Testis (tissue), 3 donors: ENCODE results near the gene RSAD1. TPM values are rescaled to one million over a fixed set of nuclear protein-coding genes. Genes with fewer than 3 reads are reported as not detected.

Experiments
- DNase-seq: peaks from one replicate; pipeline ENCODE4 v3.0.0-alpha.2; 2019
- H3K27ac ChIP-seq, 2 donors: fragments of 200-600 bp; sonication (generic); one replicate each; pipeline ENCODE4 v1.5.1; 2019
- H3K27me3 ChIP-seq: fragments of 200-600 bp; sonication (generic); one replicate; pipeline ENCODE4 v1.5.1; 2019
- H3K36me3 ChIP-seq: fragments of 200-600 bp; sonication (generic); one replicate; pipeline ENCODE4 v1.5.1; 2017; ENCODE audit warnings: low read depth; ENCODE audit errors: missing control alignments
- H3K4me1 ChIP-seq: fragments of 200-600 bp; sonication (generic); one replicate; pipeline ENCODE4 v1.5.1; 2019
- H3K4me3 ChIP-seq, 2 donors: fragments of 200-600 bp; sonication (generic); one replicate each; pipeline ENCODE4 v1.5.1; 2017 to 2019
- H3K9me3 ChIP-seq: fragments of 200-600 bp; sonication (generic); one replicate; pipeline ENCODE4 v1.5.1; 2017
- POLR2A ChIP-seq: fragments of 450-650 bp; IDR thresholded peaks from one replicate; pipeline ENCODE4 v1.6.1; 2017; ENCODE audit warnings: antibody characterized with exemption, mild to moderate bottlenecking, moderate library complexity
- WGBS, 2 donors: methylation state at CpG; one replicate each; pipeline ENCODE4 v1.1.5; 2018; 5-methylcytosine and 5-hydroxymethylcytosine counted together
- intact Hi-C: fragments of 100-400 bp; cut with DNase I; formaldehyde crosslinking; loops from one replicate; pipeline ENCODE4 v1.15.1; 2023; ENCODE audit warnings: low total_unique reads
- polyA plus RNA-seq: library from polyadenylated mRNA; stranded (reverse); fragments of 350-450 nt; fragmentation: Illumina TruSeq; extraction: RNeasy Lipid Tissue Mini Kit (QIAGEN cat#74804); gene quantifications from one replicate; pipeline ENCODE4 v1.2.3, GENCODE V29; 2014; ENCODE audit warnings: low read depth, low replicate concordance; ENCODE audit not compliant: insufficient read depth
- total RNA-seq, 2 donors: library from RNA; depleted of rRNA; stranded (reverse); fragments of >200 nt; gene quantifications; one replicate each; pipeline ENCODE4 v1.2.3, GENCODE V29; 2016
- TF ChIP-seq, protein P1 (sequence below), 3 experiments: fragments of 450-650 bp in 2 of 3; fragments of 200-600 bp in 1 of 3; sonication (generic) in 1 of 3; IDR thresholded peaks; one replicate each; pipeline ENCODE4 v1.5.1; 2016 to 2019; ENCODE audit warnings: antibody characterized with exemption in 3 of 3, mild to moderate bottlenecking in 2 of 3, moderate library complexity in 1 of 3

Gene RSAD1
- total and polyA plus RNA-seq, 3 donors from 2014 or later = 25.3 to 38.0 (median 35.7) TPM

DNA sequence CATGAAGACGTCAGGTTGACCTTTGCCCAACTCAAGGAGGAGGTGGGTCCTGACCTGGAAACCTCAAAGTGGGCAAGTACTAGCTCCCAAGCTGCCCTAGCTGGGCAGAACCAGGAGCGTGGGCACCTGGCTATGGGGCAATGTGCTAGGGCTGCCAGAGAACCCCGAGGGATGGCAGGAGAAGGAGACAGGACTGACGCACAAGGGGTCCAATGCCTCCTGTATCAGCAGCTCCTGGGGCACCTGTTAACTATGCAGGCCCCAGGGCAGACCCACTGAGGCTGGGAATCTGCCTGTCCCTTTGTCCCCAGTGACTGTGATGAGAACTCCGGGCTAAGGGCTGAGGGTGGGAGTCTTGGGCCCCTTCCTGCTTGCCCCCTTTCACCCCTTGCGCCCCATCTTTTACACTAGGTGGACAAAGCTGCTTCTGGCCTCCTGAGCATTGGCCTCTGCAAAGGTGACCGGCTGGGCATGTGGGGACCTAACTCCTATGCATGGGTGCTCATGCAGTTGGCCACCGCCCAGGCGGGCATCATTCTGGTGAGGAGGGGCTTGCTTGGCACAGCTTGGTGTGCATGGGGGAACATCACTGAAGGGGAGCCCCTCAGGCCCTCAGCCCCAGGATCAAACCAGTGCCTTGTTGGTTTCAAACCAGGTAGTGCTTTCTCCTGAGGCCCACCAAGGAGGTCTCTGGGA, 17.7 kb upstream of the RSAD1 start:
- H3K27me3 ChIP-seq = no peaks in the 10 kb centered on the region
- TF ChIP-seq, protein P1, sequence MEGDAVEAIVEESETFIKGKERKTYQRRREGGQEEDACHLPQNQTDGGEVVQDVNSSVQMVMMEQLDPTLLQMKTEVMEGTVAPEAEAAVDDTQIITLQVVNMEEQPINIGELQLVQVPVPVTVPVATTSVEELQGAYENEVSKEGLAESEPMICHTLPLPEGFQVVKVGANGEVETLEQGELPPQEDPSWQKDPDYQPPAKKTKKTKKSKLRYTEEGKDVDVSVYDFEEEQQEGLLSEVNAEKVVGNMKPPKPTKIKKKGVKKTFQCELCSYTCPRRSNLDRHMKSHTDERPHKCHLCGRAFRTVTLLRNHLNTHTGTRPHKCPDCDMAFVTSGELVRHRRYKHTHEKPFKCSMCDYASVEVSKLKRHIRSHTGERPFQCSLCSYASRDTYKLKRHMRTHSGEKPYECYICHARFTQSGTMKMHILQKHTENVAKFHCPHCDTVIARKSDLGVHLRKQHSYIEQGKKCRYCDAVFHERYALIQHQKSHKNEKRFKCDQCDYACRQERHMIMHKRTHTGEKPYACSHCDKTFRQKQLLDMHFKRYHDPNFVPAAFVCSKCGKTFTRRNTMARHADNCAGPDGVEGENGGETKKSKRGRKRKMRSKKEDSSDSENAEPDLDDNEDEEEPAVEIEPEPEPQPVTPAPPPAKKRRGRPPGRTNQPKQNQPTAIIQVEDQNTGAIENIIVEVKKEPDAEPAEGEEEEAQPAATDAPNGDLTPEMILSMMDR (IDR thresholded peaks at IDR 0.05) = no peak
- TF ChIP-seq POLR2A = no peak
- intact Hi-C loops = no loop called here
- H3K4me3 ChIP-seq = no peak overlapping the region
- H3K27ac ChIP-seq = no peak overlapping the region
- H3K9me3 ChIP-seq = no peaks in the 10 kb centered on the region
- 91 to 92% methylated on average over 7 to 9 of the region's 9 CpGs for WGBS, 2 donors
- DNase-seq = no peak
- H3K36me3 ChIP-seq = no peaks in the 10 kb centered on the region
- peaks cover 7% of the 10 kb centered on the region for H3K4me1 ChIP-seq

DNA sequence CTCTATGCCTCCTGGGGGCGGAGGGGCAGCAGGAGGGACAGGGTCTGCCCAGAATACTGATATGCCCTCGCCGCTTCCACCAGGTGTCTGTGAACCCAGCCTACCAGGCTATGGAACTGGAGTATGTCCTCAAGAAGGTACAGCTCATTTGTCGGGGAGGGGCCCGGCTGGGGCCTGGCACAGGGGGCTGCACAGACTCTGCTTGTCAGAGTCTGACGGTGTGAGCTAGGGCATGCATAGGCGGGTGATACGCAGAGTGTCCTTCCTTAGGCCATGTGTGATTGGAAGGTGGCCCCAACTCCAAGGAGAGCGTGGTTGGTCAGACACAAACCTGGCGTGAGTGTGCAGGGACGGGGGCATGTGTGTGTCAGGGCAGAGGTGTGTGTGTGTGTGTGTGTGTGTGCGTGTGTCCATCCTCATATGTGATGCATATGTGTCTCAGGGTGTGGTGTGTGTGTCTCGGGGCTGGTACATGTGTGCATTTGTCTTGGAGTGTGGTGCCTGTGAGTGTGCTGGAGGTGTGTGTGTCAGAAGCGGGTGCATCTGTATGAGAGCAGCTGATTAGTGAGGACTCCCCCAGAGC, 17.0 kb upstream of the RSAD1 start:
- H3K36me3 ChIP-seq = no peaks in the 10 kb centered on the region

DNA sequence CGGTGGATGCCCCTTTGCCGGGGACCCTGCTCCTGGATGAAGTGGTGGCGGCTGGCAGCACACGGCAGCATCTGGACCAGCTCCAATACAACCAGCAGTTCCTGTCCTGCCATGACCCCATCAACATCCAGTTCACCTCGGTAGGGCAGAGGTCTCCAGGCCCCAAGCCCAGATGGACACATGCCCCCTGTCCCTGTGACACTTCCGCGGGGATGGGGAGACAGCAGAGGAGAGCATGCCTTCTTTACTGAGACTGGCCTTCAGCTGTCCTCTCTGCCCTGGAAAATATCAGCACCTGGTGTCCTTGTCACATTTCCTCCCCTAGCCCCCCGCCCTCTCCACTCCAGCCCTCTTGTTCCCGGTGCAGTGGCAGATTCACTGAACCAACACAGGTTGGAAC, 16.2 kb upstream of the RSAD1 start:
- Histone ChIP-seq H3K9me3 (no peaks in the 10 kb centered on the region), H3K4me3 (no peak overlapping the region), H3K27me3 (no peaks in the 10 kb centered on the region), H3K27ac (no peak overlapping the region), H3K36me3 (no peaks in the 10 kb centered on the region), H3K4me1 (peaks cover 7% of the 10 kb centered on the region)
- no peak for TF ChIP-seq POLR2A
- TF ChIP-seq, protein P1 (IDR thresholded peaks at IDR 0.05) = no peak
- no peak for DNase-seq
- intact Hi-C loops = no loop called here
- WGBS, 2 donors = 79 to 84% methylated on average over 7 to 9 of the region's 9 CpGs

More for the DNA sequence above, 17.0 kb upstream of the RSAD1 start:
- Histone ChIP-seq H3K9me3 (no peaks in the 10 kb centered on the region), H3K4me3 (no peak overlapping the region), H3K27ac (no peak overlapping the region), H3K4me1 (peaks cover 7% of the 10 kb centered on the region), H3K27me3 (no peaks in the 10 kb centered on the region)
- intact Hi-C loops = no loop called here
- 97% methylated on average over 7 to 14 of the region's 14 CpGs for WGBS, 2 donors
- DNase-seq = no peak
- no peak for TF ChIP-seq POLR2A
- TF ChIP-seq, protein P1 (IDR thresholded peaks at IDR 0.05) = no peak

DNA sequence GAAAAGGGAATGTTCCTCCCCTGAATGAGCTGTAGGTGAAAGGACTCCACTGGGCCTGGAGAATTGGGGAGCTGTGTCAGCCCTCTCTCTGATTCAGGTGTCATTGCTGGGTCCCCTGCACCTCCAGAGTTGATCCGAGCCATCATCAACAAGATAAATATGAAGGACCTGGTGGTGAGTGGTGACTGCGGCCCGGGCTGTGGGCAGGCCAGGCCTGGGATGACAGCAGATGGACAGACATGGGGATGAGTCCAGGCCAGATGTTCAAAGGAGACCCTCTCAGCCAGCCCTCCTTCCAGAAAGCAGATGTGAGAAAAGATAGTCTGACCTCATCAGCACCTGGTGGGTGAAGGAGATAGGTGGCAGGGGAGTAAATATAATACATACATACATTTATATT, 14.5 kb upstream of the RSAD1 start:
- Histone ChIP-seq H3K4me3 (no peak overlapping the region), H3K9me3 (no peaks in the 10 kb centered on the region), H3K27me3 (no peaks in the 10 kb centered on the region), H3K27ac (no peak overlapping the region), H3K4me1 (peaks cover 18% of the 10 kb centered on the region), H3K36me3 (no peaks in the 10 kb centered on the region)
- intact Hi-C loops = no loop called here
- DNase-seq = no peak
- 93 to 100% methylated on average over 3 of the region's 3 CpGs for WGBS, 2 donors
- no peak for TF ChIP-seq POLR2A
- TF ChIP-seq, protein P1 (IDR thresholded peaks at IDR 0.05) = no peak

DNA sequence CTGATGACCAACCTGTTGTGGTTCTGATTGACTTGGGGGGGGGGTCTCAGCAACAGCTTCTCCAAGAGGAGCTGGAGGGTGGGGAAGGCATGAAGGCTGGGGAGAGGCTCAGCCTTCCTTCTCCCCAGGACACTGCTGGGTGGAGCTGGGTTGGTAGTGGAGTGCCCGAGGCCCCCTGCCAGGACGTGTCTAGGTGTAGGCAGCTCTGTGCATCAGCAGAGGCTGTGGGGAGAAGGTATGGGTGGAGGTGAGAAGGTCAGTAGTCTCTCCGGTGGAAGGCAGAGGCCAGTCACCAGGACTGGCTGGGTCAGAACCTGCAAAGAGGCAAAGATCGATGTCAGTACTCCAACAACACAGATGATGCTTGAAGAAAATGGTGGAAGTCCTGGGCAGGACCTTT, 13.9 kb upstream of the RSAD1 start:
- H3K4me3 ChIP-seq = no peak overlapping the region
- no peak for DNase-seq
- no peaks in the 10 kb centered on the region for H3K9me3 ChIP-seq
- no peak overlapping the region for H3K27ac ChIP-seq
- peaks cover 24% of the 10 kb centered on the region for H3K4me1 ChIP-seq
- intact Hi-C loops = no loop called here
- no peaks in the 10 kb centered on the region for H3K27me3 ChIP-seq
- no peaks in the 10 kb centered on the region for H3K36me3 ChIP-seq
- TF ChIP-seq, protein P1 (IDR thresholded peaks at IDR 0.05) = no peak
- TF ChIP-seq POLR2A = no peak
- WGBS, 2 donors = 89 to 94% methylated on average over 4 of the region's 4 CpGs
